ENCODE data around the gene C5orf46. TPM values are rescaled to one million over a fixed set of nuclear protein-coding genes. Genes with fewer than 3 reads are reported as not detected.
"Not testable (repeated sequence)": the region's sequence is repeated elsewhere in the genome, so short reads cannot be mapped to it uniquely, and the experiment has no call there.

The C5orf46 gene
- polyA plus RNA-seq, 1 donor: not detected

DNA sequence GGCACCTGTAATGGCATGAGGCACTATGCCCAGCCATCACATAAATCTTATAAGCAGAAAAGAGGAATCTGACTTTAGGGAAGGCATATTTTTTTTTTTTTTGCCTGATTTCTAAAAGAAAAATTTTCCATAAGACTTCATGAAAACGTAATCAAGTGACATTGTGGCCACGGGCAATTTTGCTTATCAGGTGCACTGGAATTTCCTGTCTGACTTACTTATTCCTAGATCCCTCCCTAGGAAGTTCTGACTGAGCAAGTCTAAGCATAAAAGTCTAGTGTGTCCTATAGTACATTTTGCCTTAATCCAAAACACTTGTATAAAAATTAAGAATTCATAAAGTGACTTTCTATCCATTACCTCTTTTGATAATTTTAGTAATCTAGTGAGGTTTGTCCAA is 12.5 kb downstream of the C5orf46 start:
- no peak for DNase-seq

DNA sequence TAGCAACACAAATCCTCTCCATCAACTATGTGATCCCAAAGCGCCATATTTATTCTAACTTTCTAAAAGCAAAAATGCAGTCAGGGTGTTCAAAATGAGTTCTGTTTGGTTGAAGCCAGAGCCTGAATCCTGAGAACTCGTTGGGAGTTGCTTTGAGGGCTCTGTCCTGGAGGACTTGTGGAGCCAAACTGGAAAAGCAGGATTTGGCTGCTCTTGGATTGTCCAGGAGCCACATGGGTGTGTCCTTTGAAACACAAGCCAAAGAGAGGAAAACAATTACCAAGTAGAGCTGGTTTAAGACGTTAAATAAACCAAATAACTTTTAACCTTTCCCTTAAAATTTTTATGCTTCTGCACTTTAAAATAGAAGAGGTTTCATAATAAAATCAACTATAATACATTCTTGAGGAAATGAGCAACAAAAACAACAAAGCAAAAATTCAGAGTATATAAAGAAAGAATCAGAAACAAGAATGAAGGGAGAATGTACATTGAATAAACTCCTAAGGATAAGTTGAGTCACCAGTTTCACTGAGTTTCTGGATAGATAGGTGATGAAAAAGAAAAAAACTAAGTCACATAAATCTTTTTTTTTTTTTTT is 13.5 kb downstream of the C5orf46 start:
- DNase-seq: no peak

DNA sequence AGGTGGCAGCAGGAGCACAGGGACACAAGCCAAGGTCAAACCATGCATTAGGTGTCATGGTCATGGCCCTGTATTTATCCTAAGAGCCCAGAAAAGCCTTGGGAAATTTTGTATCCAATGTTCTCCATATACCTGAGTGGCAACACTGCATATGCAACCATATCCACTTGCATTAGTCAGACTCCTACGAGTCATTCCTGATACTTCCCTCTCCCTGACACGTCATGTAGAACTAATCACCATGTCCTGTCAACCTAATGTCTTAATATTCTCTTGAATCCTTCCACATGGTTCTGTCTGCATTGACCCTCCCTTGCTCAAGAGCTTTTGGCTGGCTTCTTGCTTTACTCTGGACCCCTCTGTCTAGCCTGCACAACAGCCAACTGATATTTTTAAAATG is 18.4 kb downstream of the C5orf46 start:
- DNase-seq: no peak

GRCh38 chr5:147887026-147887627 is 19.2 kb downstream of the C5orf46 start:
- DNase-seq: no peak

DNA sequence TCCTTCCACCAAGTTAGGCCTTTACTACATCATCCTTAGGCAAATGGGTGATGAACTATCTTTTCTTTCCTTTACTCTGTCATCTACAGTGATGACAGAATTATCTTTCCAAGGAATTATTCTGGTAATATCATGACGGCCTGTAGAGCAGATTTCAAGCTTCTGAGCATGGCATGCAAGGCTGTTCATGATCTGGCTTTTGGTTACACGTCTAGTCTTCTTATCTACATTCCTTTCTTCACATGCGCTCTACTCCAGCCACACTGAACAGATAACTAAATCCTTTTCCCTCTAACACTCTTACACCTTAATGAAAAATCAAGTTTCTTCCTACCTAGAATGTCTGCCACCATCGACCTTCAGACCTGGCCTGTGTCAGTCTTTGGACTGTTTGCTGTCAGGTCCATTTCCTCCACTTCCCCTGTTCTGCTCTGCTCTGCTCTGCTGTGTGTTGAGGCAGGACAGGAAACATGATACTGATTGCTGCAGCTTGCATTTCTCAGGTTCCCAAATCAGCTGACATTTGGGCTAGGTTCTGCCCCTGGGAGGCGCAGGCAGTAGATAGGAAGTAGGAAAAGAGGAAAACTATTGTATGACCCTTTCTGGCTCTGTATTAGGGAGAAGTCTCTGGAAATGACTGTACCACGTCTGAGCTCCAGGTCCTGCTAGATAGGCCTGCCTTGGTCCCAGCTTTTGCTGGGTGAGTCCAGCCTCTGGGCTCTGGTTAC is 23.6 kb downstream of the C5orf46 start:
- no peak for DNase-seq

GRCh38 chr5:147880487-147880886 is 25.9 kb downstream of the C5orf46 start:
- DNase-seq: no peak

- no peak for DNase-seq
These were observed 26.6 kb downstream of the C5orf46 start for GRCh38 chr5:147879784-147880183.

DNA sequence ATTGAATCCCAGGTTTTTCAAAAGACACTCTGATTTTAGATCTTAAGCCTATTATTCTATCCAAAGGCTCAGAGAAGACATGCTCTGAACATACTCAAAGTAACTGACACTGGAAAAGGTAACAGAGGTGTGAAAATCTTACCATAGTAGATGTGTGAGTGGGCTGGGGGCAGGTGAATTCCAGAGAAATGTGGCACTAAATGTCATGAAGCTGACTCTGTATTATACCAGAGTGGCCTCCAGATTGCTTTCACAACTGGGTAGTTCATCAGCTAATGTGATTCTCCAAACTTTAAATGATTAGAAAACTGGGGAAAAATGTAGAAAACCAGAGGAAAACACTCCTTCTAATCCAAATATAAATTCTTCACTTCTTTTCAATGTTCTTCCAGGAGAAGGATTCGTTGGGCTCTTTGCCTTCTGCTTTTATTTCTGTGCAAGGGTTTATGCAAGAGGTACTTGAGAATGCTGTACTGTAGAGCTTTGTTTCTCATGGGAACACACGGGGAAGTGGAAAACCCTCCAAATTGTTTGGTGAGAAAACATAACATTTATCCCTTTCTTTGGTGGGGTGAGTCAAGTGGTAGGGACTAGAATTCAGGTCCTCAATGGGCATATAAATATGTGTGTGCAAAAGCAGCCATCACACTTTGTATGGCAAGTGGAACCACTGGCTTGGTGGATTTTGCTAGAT is 28.1 kb downstream of the C5orf46 start, which contains the start of gene SCGB3A2:
TSS of gene SCGB3A2 (plus strand) at position 646 of the 694 bp plus-strand sequence. CDS start 93 bp downstream, outside the sequence.
- no peak for DNase-seq

GRCh38 chr5:147876626-147877025 is 29.7 kb downstream of the C5orf46 start:
- DNase-seq: no peak

DNA sequence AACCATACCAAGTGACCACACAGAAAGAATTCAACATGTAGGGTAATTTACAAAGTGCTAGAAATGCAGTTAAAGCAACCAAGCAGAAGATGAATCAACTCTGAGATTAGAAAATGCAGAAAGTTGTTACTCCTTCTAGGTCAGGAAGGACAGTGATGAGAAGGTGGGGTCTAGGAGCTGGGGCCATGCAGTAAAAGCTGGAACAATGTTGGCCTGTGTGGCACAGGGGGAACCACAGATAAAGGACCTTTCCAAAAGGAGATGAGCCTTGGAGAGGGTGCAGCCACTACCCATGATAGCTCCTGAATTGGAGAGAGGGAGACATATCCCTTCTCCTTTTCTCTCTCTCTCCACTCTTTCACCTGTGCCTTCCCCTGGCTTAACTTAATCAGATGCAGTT is 30.2 kb downstream of the C5orf46 start:
- DNase-seq: no peak

DNA sequence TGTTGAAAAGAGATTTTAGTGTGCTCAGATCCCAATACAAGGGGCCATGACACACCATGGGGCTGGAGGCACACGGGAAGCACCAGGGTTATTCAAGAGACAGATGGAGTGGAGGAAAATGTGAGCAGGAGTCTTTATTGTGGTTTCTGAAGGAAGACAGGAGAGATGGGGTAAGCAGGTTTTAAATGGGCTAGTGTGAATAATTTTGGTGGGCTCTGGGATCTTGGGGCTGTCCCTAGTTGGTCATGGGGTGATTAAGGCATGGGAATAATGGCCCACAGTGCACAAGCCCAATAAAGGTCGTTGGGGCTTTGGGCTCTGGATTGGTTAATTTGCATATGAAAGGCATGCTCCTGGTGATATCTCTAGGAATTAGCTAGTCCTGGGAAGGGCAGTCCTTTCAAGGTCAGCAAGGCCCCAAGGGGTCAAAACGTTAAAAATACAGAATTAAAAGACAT is 31.4 kb downstream of the C5orf46 start:
- no peak for DNase-seq

- DNase-seq: not testable (repeated sequence)
These were observed 32.0 kb downstream of the C5orf46 start for GRCh38 chr5:147874118-147874875.

- not testable (repeated sequence) for DNase-seq
These were observed 33.4 kb downstream of the C5orf46 start for GRCh38 chr5:147872744-147873435.

GRCh38 chr5:147871980-147872549 is 34.3 kb downstream of the C5orf46 start:
- not testable (repeated sequence) for DNase-seq

DNA sequence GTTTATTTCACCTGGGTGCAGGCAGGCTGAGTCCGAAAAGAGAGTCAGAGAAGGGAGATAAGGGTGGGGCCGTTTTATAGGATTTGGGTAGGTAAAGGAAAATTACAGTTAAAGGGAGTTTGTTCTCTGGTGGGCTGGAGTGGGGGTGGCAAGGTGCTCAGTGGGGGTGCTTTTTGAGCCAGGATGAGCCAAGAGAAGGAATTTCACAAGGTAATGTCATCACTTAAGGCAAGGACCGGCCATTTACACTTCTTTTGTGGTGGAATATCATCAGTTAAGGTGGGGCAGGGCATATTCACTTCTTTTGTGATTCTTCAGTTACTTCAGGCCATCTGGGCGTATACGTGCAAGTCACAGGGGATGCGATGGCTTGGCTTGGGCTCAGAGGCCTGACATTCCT is 36.4 kb downstream of the C5orf46 start:
- DNase-seq: not testable (repeated sequence)

DNA sequence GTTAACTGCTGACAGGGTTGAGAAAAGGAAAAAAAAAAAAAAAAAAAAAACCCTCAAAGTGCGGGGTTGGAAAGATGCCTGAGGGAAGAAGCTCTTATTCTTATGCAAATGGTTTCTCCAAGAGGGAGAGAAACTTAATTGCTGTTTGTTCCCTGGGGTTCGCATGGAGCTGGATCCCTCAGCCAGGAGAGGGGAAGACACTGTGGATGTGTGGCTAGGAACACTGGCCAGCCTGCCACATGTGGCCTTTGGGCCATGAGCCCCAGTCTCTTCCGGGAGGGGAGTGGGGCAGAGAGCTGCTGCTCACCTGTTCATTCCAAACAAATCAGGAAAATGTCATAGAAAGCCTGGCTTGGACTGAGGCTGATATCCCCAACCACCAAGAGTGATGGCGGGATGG is 37.2 kb downstream of the C5orf46 start:
- no peak for DNase-seq

DNA sequence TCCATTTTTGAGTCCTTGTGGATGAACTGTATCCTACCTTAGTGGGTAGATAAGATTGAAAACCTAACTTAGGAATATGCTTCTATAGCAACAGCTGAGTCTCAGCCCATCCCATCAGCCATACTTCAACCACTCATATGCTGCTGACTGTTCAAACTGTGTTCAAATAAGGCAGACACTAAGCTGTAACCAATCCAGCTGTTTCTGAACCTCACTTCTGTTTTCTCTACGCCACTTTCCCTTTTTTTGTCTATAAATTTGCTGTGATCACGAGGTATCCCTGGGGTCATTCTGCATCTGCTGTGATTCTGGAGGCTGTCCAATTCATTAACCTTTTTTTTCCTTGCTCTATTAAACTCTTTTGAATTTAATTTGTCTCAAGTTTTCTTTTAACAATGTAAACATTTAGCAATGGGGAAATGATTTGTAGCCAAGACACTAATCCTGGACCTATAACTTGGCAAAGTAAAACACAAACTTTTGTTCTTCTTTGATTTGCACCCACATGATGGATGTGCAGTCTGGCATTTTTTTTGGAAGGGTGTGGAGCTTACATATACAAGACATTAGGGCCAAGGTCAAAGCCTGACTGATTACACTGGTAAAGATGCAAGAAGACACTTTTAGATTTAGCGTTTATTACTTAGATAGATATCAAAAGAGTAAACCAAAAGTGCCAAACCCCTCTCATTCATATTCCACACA is 42.7 kb downstream of the C5orf46 start:
- DNase-seq: no peak

DNA sequence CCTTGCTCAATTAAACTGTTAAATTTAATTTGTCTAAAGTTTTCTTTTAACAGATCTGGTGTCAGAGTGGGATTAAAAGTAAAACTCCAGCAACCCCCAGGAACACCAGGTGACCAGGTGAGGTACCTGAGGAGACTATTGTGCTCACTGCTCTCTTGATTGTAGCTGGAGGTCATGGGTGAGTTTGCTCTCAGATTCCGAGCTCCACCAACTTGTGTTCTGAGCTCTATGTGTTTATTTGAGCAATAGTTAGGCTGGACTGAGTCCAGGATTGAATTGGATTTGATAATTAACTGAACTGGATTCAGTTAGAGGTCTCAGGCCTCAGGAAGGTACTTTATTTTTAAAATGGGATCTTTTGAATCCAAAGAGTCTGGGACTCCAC is 45.7 kb downstream of the C5orf46 start:
- no peak for DNase-seq

GRCh38 chr5:147859962-147860640 is 46.2 kb downstream of the C5orf46 start:
- DNase-seq: no peak

- no peak for DNase-seq
These were observed 47.8 kb downstream of the C5orf46 start for GRCh38 chr5:147858565-147858964.
